HG03025 (cell line): ENCODE measurements around the gene KRTAP5-1.

Experiments used
- ATAC-seq: cut with Tn5 transposase; IDR thresholded peaks from one replicate; pipeline ENCODE4 v1.9.1; 2021; ENCODE audit warnings: mild to moderate bottlenecking, moderate library complexity; ENCODE audit not compliant: unreplicated experiment, low FRiP score

KRTAP5-1 gene

DNA sequence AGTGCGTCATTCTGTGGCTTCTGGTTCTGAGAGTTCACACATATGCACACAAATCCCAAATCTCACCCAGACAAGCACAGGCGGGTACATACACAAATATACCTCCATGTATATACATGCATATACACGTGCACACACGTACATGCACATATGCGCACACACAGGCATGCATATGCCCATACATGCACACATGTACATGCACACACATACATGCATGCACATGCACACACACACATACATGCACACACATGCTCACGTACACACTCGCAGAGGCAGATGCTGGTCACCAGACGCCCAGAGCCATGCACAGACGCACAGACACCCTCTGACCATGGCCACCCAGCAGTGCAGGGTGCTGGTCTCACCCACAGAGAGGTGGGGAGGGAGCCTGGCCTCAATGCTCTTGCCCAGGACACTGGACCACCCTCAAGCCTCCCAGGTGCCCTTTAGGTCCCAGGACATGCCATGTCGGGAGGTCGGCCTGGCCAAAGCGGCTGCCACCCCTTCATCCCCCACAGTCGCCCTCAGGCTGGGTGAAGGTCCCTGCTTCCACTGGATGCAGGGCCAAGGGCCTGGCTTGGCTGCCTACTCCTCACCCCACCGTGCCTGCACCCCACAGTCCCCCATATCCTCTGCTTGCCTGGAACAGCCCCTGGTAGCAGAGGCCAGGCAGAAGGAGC lies 22.5 kb downstream of the KRTAP5-1 start:
- no peak for ATAC-seq

DNA sequence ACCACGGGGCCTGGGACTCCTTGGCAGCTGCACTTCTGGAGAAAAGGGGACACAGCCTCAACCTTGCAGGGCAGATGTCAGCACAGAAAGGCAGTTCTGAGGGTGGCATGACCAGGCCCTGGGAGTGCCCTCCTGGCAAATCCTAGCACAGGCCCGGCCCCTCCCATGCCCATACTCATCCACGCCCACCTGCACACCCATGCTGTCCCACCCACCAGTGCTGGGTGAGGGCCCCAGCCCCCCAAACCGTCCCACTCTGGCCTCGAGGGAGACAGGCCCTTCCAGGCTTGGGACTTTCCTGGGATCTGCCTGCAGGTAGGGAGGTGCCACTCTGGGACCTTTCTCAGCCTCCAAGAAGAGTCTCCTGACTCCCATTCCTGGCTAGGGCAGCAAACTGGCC lies 23.1 kb downstream of the KRTAP5-1 start:
- no peak for ATAC-seq

DNA sequence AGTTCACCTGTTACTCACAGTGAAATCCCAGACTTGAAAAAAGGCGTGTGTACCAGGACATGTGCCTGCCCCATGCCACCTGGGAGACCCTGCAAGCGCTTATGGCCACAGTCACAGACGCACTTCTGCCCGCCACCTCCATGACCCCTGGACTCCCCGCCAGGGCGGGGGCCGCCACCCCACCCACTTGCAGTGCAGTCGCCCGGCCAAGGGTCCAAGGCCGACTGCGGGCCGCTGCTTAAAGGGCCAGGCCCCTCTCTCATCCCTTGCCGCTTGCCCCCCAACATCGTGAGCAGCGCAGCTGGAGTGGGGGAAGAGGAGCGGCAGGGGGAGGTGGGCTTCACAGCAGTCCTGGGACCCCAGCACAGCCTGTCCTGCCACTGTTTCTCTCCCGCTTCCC lies 23.8 kb downstream of the KRTAP5-1 start:
- no peak for ATAC-seq

DNA sequence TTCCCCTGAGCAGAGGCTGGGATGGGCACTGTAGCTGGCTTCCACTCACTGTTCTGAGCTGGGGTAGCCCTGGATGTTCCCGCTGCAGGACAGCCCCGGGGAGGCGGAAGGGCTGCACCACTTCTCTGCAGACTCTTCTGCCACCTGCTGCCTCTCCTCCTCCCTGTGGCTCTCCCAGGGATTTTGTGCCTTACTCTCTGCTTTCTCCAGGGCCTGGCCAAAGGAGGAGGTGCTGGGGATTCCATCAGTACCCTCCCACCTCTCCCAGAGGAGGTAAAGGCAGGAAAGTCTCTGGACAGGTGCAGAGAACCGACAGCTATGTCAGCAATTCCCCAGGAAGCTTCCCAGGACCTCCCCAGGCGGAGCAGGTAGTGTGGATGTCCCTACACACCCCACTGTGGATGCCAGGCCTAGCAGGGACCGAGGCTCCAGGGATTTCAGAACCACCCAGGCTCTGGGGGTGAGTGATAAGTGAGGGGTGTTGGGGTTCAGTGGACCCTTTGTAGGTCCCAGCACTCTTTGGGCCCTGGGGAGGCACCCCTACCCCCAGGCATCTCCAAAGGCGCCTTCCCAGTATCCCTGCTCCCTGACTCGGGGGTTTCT lies 24.3 kb downstream of the KRTAP5-1 start:
- ATAC-seq, result no peak

DNA sequence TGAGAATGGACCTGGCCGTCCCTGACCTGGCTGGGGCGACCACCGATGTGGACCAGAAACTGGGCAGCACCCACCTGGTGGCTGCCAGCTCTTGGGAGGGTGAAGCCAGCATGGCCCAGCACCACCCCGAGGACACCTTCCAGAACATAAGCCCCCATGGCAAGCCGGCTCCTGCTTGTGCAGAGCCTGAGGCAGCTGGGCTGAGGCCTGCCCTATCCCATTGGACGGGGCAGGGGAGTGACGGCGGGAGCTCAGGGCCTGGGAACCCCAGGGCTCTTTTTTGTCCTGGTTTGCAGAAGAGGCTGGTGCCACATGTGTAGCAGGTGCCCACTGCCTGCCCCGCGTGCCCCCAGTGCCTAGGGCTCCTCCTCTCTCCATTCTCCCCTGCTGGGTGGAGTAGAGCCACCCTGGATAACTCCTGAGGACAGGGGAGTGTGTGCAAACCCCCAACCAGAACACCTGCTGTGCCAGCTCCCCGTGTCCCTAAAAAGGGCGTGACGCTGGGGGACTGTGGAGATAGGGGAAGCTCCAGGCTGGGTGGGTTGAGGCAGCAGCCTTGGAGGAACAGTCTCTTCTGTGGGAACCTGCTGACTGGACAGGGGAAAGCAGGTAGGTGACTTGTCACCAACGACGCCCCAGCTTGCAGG lies 25.0 kb downstream of the KRTAP5-1 start:
- ATAC-seq, result no peak

DNA sequence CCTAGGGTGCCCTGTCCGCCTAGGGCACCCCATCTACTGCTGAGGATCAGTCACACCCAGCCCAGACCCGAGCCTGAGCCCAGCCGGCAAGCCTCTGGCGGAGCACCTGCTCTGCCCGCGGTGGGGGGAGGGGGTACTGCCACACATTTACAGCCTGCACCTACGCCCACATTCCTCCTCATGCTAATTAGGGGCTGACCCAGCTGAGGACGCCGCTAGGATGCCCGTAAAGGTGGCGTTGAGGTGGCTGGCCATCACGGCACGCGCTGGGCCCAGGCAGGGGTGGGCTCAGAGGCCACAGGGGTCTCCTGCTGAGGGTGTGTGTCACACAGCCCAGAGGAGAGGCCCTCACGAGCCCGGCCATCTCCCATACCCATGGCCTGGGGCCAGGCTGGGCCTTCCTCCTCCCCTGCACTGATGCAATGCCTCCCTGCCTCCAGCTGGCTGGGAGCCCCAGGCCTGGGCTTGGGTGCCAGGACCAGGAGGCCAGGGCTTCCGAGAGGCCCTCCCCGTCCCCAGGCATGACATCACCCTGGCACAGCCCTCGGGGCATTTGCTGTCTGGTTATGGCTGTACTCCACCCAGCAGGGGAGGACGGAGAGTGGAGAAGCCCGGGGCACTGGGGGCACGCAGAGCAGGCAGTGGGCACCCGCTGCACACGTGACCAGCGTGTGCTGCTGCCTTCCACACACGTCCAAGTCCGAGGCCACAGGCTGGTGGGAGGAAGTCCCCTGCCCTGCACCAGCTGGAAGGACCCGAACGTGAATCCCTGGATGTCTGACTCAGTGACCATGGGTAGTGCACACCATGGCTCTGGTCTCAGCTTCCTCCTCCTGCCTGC lies 25.8 kb downstream of the KRTAP5-1 start:
- no peak for ATAC-seq

DNA sequence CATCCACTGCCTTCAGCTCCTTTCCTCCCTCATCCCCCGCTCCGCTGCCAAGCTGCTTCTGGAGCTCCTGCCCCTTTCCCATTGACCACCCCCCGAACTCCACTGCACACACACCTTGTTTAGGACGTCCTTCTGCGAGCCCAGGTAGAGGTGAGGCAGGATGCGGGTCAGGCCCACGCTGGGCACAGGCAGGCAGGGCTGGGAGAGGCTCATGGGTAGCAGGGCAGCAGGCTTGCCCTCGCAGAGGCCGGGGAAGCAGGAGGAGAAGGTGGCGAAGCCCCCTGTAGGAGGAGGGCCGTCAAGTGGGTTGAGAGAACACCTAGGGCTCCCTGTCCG lies 26.3 kb downstream of the KRTAP5-1 start:
- ATAC-seq, result no peak

DNA sequence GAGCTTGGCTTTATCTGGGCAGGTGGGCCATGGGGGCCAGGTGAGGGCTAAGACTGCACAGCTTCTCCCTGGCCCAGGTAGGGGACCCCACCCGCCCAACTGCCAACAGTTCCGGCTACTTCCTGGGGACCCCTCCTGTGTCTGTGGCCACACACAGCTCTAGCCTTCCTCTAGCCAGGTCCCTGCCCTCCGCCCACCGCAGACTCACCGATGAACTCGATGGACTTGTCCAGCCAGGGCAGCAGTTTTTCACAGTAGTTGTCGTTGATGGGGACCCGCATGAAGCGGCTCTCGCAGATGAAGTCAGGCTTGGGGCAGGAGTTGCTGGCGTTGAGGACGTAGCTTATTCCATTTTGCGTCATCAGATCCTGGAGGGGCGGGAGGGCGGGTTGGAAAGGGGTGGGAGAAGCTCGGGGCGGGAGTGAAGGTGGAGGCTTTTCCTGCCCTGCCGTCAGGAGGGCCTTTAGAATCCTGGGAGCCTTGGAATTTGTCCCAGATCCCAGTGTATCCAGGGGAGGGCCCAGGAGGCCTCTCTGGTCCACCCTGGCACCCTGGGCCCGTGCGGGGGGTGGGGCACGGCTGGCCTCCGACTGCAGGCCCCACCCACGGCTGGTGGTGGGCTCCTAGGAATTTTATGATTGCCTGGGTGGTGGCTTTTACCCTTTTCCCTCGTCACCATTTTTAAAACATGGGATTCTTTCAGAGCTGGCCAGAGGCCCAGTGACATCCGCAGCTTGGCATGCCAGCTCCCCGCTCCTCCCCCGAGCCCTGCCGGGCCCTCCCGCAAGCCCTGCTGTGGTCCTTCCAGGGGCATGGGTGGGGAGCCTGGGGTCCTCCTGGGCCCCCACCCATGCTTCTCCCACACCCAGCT lies 26.9 kb downstream of the KRTAP5-1 start:
- no peak for ATAC-seq

DNA sequence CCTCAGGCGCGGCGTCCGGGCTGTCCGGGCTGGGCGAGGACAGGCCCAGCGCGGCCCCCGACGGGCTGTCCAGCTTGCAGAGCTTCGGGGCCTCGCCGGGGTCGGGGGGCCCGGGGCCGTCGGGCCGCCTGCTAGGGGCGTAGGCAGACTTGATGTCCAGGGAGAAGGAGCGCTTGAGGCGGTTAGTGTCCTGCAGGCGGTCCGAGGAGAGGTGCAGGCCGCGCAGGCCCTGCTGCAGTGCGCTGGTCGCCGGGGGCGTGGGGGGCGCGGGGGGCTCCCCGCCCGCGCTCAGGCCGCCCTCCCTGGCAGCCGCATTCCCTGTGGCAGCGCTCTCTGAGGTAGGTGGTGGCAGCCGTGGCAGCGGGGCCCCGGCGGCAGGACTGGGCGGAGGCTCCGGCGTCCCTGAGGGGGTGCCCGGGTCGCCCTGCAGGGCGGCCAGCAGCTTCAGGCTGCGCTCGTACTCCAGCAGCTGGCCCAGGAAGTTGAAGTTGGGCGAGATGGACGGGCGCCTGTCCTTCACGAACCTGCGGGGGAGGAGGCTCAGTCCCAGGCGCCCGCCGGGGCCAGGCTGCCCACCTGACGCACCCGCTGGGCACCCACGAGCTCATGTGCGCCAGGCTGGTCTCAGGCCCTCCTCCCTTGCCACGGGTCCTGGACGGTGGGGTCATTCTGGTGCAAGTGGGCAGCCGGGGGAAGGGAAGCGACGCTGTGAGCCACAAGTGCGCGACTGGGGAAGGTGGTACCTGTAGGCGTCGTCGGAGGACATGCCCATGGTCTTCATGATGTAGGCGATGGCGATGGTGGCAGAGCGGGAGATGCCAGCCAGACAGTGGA lies 27.8 kb downstream of the KRTAP5-1 start:
- ATAC-seq, result no peak

DNA sequence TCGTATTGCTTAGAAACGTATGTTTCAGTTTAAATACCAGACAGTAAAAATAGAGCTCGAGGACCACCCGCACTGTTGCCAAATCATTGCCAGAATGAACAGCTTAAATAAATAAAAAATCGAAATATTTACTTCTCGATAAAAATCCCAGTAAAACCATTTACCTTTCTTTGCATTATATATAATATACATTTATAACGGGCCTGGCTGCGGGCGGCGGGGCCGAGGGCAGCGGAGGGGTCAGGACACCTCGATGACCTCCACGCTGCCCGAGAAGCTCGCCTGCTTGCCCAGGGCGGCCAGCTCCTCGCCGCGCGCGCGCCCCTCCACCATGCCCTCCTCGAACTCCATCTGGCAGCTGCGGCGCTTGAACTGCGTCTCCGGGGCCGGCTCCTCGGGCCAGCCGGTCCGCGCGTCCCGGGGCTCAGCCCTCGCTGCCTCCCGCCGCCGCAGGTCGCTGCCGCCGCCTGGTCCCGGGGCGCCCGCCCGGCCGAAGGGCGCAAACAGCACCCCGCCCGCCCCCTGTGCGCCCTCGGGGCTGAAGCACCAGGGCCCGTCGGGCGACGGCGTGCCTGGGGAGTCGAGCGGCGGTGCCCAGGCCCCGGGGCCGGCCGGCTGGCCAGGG lies 28.7 kb downstream of the KRTAP5-1 start:
- no peak for ATAC-seq

DNA sequence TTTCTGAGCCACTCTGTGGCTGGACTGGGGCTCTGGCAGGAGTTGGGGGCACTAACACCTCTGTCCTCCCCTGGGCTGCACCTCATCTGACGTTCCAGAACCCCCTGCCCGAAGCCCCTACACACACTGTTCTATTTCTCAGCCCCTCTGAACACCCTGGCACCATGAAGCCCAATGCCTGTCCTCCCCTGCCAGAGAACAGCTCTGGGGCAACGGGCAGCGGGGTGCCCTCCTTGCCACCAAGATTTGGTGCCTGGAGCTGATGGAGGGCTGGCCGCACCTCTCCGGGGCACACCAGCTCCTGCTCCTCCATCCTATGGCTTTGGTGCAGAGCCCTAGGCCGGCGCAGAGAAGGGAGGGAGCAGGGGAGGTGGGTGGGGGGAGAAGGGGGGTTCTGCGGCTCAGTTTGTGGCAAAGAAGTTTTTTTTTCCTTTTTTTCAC lies 29.4 kb downstream of the KRTAP5-1 start:
- ATAC-seq, result no peak

DNA sequence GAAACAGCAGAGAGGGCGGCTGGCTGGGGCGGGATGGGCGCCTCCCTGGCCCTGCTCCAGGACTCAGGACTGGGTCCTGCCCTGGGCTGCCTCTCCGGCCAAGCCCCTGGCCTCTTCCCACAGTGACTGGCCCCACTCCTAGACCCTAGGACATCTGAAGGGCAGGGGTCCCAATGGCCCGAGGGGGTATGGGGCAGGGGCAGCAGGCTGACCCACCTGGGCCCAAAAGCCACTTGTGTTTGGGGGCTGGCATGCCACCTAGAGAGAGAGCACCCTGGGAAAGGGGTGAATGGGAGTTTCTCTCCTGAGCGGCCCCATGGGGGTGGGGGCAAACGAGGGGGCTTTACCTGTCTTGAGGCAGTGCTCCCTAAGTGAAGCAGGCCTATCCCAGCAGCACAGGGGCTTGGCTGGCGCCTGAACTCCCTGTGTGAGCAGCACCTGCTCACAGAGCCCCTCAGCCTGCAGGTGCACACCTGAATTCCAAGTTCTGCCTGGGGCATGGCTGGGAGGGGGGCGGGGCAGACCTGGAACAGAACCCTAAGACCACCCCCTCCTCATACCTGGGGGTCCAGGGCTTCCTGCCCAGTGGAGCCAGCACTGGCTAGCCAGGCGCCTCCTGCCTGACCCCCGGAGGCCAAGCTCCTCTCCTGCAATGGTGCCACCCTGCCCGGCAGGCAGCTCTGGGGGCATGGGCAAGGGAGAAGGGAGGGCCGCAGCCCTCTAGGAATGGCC lies 29.9 kb downstream of the KRTAP5-1 start:
- no peak for ATAC-seq

DNA sequence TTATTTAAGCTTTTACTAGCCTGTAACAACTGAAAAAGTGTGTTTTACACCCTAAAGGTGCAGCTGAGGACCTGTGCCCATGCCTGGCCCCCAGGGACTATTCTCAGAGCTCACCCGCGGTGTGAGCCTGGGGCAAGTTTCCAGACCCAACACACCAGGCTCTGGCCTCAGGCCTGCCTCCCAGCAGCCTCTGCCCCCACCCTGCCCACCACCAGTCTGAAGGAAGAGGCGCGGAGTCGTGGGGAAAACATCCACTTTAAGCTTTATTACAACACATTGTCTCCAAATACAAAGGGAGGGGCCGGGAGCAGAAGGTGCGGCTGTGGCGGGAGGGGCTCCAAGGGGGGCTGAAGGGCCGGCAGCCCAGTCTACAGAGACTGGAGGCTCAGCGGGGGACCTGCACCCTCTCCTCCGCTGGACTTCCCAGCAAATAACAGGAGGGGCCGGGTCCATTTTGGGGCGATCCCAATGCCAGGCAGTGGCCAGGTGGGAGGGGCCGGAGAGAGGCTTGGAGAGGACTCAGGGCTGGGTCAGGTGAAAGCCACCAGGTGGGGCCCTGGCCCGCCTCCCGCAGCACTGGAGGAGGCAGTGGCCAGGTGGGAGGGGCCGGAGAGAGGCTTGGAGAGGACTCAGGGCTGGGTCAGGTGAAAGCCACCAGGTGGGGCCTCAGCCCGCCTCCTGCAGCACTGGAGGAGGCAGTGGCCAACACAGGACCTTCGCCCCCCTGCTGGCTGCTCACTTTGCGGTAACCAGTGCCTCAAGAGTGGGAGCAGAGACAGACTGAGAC lies 31.1 kb downstream of the KRTAP5-1 start:
- ATAC-seq, result no peak

DNA sequence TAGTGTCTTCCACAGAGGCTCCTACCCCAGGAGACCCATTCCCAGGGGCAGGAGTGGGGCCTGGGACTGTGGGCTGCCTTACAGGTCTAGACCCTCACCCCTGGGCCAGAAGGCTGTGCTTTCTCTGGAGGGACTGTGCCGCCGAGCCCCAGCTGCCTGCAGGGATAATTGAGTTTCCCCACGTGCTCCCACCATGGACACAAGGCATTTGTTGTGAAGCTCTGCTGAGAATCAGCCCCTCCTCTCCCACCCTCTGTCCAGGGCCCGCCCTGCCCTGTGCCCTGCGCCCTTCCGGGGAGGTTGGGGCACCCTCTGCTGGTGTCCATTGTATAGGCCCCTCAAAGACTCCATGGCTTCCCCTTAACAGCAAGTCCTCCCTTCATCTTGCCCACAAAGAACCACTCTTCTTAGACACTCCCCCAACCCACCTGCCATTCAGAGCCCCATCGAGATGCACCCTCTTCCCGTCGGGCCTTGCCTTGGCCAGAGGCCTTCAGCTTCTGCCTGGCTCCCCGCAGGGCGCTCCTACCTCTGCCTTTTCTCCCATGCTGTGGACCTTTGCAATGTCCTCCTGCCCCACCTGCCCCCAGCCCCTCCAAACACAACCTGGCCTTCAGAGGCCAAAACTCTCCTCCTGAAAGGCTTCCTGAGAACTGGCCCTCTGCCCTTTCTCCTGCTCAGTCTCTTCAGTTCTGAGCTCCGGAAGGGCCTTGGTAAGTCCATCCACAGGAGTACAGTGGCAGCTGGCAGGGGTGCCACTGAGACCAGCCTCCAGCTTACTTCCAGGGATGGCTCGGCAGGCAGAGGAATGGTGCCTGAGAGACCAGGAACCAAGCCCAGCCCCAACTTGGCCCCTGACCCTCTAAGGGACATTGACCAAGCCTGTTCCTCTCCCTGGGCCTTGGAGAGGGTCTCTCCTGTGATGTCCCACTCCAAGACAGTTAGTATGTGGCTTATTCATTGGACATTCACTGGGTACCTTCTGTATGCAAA lies 35.4 kb downstream of the KRTAP5-1 start:
- ATAC-seq, result no peak

DNA sequence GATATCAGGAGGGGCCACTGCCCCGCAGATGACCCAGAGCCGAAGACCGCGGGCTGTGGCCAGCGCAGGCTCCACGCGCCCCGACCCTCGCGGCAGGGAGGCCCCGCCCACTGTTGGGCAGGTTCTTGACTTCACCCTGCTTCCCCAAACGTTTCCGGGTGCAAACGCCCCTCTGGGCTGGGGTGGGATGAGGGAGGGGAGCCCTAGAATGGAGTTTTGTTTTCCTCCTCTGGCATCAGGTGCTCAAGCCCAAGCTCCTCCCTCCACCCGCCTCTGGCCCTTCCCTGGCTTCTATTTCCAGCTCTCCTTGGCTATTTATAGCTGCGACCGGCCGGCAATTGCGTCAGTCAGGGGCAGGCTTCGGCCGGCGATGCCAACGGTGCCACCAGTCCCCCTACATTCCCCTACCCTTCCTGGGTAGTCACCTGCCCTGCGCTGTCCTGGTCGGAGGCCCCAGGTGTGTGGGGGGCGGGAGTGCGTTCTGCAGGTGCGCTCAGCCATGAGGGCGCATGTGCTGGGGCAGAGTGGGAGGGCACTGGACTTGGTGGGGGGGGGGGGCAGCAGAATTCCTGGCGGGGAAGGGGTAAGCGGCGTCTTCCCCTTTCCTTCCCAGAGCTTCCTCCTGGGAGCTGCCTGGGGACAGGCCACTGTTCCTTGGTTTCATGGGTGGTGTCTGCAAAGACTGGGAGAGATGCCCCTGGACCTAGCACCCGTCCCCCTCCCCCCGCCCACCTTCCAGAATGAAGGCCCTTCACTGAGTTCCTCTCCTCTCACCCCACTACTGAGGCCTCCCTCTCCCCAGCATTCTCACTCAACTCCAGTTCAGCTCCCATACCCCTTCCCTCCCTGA lies 36.6 kb downstream of the KRTAP5-1 start:
- ATAC-seq, result no peak
